Stimulated activated CD8-positive, alpha-beta memory T cell treated with anti-CD3 and anti-CD28 coated beads, Interleukin-7, amount 100 ng/mL, for 1 hour (primary cell): ENCODE measurements around the gene TSEN34.
"Not testable (repeated sequence)": the region's sequence is repeated elsewhere in the genome, so short reads cannot be mapped to it uniquely, and the experiment has no call there.

Source experiments
- DNase-seq, 2 donors: peaks; one replicate each; pipeline ENCODE4 v3.0.0-alpha.2; 2020; ENCODE audit warnings: low read depth in 2 of 2

The TSEN34 gene

DNA sequence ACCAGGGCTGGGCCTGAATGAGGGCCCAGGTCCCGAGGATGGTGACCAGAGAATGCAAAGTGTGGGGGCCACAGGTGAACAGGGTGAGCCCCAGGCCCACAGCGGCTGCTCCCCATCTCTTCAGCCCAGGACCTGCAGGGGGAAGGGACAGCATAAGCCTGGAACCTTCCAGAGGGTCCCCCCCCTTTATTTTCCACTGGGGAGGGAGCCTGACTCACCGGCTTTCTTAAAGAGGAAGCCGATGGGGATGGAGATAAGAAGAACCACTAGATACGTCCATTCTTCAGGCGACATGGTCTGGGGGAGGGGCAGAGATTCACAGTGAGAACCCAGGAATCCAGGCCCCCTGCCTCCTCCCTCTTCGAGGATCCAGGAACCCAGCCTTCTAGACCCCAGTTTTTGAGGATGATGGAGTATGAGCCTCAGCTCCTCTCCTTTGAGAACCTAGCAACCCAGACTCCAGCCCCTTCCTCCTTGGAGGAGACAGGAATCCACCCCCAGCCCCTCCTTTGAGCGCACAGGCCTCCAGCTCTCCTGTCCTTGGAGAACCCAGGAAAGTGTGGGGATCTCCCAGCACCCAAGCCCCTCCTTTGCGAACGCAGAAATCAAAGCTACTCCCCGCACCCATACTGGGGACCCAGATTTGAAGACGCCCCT is 2.8 kb upstream of the TSEN34 start:
- DNase-seq, result peak in 1 of 2 donors; percentile 46

- DNase-seq, result no peak
Measured at GRCh38 chr19:54189145-54189734, 1.9 kb upstream of the TSEN34 start, which contains the start of gene MBOAT7. Gene MBOAT7, minus strand, starts transcription at chr19:54189580. Its CDS starts 1,072 bp downstream, at chr19:54188508.

DNA sequence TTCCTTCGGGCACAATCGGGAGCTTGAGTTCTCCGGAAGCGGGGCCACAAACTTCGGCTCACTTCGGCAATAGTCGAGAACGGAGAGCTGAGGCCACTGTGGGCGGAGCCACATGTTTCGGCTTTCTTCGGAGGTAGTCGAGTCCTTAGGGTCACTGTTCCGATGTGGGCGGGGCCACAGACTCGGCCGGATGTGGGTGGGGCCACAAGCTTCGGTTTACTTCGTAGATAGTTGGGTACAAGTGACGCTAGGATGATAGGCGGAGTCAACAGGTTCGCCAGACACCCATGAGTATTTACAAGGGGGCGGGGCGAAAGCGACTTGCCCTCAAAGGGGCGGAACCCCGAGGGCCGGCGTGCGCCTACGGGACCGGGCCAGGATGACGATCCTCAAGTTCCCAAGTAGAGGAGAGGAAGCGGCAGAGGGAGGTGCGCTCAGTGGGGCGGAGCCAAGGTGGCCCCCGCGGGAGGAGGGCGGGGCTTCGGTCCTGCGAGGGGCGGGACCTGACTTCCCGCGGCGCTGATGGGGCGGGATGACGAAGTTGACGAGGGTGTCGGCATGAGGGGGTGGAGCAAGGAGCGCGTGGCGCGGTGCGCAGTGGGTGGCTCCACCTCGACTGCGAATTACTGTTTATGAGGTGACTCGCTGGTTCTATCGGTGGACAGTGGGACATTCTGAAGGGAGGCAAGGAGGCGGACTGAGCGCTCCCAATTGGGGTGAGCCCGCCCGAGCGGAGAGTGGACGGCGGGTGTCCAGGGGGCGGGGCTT is 1.2 kb upstream of the TSEN34 start:
- DNase-seq, result peak; percentile 99 to 100

- peak; percentile 99 to 100 for DNase-seq
Measured at GRCh38 chr19:54190503-54191010, 551 bp upstream of the TSEN34 start.

GRCh38 chr19:54191811-54192453 is 824 bp downstream of the TSEN34 start:
- no peak for DNase-seq

GRCh38 chr19:54193011-54193410 is 1.9 kb downstream of the TSEN34 start:
- DNase-seq, result no peak

- not testable (repeated sequence) for DNase-seq
Measured at GRCh38 chr19:54194463-54194862, 3.4 kb downstream of the TSEN34 start.

DNA sequence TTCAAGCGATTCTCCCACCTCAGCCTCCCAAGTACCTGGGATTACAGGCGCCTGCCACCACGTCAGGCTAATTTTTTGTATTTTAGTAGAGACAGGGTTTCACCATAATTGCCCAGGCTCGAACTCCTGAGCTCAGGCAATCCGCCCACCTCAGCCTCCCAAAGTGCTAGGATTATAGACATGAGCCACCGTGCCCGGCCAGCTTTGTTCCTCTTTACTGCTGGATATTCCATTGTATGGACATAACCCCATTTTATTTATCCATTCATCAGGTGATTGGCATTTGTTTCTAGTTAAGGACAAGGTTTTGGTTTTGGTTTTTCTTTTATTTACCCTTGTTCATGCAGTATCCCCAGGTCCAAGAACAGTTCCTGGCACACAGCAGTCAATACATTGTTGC is 5.4 kb downstream of the TSEN34 start:
- DNase-seq, result no peak

DNA sequence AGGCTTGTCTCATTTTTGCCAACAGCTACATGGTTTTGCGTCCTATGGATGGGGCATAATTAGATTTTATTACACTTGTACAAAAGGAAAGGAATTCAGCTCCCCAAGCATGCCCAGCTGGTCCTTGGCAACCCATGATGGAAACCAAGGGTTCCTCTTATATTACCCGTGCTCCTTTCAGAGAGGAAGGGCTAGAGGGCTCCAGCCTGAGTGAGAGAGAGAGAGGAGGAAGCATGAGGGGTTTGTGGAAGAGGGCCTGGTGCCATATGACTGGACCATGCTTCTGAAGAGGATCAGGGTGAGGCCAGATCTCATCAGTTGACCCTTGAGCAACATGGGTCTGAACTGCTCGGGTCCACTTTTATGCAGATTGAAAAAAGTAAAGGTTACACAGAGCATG is 6.0 kb downstream of the TSEN34 start:
- no peak for DNase-seq

GRCh38 chr19:54199401-54199800 is 8.3 kb downstream of the TSEN34 start:
- no peak for DNase-seq

DNA sequence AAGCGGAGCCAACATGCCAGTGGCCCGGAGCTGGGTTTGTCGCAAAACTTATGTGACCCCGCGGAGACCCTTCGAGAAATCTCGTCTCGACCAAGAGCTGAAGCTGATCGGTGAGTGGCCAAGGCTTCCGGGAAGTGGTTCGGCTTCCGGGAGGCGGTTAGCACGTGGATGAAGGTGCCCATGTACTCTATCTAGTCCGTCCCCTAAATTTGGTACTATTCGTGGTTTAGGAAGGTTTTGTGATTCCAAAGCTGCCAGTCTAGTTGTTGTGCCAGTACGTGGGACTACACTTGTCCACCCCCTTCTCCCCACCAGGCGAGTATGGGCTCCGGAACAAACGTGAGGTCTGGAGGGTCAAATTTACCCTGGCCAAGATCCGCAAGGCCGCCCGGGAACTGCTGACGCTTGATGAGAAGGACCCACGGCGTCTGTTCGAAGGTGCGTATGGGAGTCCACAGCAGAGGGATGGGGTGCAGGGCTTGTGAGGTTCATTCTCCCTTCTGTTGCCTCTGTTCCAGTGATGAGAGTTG is 10.1 kb downstream of the TSEN34 start:
- no peak for DNase-seq

- DNase-seq, result no peak
Measured at GRCh38 chr19:54201980-54202379, 10.9 kb downstream of the TSEN34 start.

DNA sequence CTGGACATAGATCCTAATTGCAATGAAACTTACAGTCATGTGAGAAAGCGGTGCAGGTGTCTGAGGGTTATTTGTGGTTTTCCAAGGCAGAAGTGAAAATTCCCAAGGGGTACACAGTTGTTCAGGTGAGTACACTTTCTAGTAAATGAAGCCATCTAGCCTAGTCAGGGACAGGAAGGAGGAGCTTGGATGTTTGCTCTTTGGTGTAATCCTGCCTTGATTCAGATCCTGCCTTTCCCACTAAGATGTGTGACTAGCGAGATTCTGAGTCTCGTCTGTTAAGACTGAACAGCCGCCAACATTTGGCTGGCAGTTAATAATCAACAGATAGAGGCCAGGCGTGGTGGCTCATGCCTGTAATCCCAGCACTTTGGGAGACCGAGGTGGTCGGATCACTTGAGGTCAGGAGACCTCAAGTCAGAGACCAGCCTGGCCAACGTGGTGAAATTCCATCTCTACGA is 12.1 kb downstream of the TSEN34 start:
- no peak for DNase-seq

DNA sequence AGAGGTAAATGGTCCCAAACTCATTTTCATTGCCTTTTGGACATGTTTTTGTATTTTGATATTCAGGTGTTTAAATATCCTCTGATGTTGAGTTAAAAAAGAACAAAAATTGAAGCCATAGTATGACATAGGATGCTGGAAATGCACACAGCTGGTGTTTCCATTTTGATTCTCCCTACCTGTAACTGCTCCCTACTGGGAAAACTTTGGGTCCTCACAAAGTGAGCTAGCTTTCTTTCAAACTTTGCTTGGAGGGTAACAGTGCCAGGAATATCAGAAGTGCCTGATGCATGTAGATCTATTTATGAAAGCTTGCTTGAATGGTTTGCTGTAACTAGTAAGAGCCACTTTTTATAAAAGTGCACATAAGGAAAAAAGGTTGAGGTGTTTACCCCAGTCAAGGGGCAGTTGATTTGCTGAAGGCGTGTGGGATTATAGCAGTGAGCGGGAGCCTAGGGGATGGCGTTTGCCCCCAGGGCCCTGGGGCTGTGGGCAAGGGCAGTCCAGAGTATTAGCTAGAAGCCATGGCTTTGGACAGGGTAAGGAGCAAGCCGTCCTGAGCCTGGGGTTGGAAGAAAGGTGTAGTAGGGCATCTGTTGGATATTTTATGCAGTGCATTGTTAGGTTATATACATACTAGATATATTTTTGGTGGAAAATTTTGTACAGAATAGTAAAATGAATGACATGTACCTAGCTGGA is 13.8 kb downstream of the TSEN34 start:
- no peak for DNase-seq

DNA sequence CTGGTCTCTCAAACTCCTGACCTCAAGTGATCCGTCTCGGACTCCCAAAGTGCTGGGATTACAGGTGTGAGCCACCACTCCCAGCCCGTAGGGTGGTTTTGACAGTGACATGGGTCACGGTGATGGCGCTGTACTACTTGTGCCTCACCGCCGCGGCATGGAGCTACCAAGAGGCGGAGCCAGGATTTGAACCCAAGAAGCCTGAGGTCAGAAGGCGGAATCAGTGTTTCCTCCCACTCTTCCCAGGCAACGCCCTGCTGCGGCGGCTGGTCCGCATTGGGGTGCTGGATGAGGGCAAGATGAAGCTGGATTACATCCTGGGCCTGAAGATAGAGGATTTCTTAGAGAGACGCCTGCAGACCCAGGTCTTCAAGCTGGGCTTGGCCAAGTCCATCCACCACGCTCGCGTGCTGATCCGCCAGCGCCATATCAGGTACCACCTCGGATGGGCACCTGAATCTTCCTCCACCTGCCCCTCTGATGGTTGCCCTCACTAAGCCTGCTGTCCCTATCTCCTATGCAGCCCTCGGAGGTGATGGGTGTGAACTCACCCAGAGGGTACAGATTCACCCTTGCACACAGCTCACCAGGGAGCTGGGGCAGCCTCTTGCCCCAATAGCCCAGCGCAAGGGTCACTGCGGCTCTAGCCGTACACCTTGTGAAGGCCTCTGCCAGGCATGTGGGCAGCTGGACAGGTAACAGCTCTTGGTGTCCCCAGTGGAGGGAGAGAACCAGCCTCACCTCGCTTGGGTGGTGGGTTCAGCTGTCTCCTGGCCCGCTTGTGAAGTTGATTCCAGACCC is 15.1 kb downstream of the TSEN34 start:
- DNase-seq, result no peak

- no peak for DNase-seq
Measured at GRCh38 chr19:54206831-54207177, 15.7 kb downstream of the TSEN34 start.

GRCh38 chr19:54207193-54207592 is 16.1 kb downstream of the TSEN34 start:
- DNase-seq, result not testable (repeated sequence)

DNA sequence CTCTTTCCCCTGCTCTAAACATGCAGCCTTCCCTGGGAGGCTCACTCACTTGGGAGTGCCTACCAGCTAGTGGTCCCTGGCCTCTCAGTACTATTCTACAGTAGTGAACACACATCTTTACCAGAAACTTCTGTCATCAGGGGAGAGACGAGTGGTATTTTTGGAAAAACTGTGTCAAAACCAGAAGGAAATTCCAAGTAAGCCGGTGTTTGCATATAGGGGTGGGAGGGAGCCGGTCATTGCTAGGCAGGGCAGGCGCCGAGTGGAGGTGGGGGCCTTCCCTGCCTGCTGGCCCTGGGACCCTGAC is 16.5 kb downstream of the TSEN34 start:
- DNase-seq, result no peak

DNA sequence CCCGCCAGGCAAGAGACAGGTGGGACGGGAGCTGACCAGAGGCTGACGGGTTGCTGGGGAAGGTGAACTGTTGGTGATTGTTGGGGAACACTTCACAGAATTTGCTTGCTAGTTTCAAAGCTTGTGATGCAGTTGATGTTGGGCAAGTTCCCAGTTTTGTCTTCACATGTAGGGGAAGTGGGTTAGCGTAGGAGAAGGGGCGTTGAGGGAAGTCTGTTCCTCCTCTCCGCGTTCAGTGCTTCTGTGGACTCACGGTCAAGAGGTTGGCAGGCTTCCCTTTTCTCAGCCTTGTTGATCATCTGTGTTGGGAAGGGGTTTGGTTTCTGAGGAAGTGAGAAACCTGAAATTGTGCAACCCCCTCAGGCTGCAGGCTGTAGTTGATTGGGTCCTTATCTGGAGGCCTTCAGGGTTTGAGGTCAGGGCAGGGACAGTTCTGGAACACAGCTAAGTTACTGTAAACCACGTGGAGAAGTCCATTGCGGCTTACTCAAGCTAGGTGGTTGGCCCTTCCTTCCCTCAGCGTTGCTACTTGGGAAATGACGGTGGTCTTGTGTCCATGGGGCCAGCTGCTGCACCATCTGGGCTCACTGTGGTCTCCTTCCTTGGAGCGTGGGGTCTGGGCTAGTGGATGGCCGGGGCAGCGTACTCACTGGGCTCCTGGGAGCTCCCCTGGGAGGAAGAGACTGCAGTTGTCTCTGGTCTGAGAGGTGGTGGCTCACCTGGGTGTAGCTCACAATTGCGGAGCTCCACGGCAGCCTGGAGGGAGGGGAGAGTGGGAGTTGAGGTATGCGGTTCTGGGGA is 17.1 kb downstream of the TSEN34 start:
- no peak for DNase-seq

DNA sequence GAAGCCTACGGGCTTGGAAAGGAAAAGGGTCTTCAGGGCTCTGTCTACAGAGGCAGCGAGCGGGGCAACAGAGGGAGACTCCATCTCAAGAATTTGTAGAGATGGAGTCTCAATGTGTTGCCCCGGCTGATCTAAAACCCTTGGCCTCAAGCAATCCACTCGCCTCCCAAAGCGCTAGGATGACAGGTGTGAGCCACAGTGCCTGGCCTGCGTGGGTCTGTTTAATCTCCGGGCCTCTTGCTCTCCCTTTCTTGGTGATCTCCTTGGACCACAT is 17.6 kb downstream of the TSEN34 start:
- no peak for DNase-seq
